HG03469 (cell line): Measurements from ENCODE around the gene MSANTD2.
A peak's percentile ranks its signal among the peaks of the same experiment; 100 is the strongest.

ENCODE experiments used
- ATAC-seq: cut with Tn5 transposase; IDR thresholded peaks from one replicate; pipeline ENCODE4 v1.9.1; 2021; ENCODE audit warnings: mild to moderate bottlenecking, moderate library complexity, moderate number of reproducible peaks; ENCODE audit not compliant: unreplicated experiment

Gene MSANTD2

DNA sequence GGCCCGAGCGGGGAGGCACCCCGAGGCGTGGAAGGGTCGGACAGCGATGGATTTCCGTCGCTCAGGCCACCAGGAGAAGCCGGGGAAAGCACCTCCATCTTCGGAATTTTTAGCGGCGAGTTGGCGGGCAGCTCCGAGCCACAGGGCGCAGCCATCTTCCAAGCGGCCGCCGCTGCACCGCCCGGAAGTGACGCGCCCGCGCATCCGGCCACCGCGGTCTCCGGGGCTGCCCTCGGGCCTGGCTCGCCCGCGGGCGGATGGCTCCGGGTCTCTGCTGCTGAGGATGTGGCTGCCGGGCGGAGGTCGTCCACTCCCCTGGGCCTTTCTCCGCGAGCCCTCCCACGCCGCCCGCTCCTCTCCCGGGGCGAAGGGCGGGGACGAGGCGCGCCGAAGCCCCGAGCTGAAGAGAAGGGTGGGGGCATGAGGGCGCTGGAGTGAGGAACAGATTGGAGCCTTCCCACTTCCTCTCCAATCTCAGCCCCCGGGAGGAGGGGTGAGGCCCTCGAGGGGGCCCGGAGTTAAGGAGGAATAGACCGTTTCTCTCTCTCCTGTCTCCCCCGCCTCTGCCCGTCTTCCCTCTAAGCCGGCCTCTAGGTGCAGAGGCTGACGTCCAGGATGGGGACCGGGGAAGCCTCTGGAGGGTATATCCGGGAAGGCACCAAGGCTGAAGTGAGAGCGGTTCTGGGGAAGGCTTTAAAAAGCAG, at the start of gene MSANTD2:
Gene MSANTD2, minus strand, starts transcription at position 181 of the 704 bp plus-strand sequence. Its CDS starts 26 bp downstream, at position 155.
- ATAC-seq, result peak; percentile 83

DNA sequence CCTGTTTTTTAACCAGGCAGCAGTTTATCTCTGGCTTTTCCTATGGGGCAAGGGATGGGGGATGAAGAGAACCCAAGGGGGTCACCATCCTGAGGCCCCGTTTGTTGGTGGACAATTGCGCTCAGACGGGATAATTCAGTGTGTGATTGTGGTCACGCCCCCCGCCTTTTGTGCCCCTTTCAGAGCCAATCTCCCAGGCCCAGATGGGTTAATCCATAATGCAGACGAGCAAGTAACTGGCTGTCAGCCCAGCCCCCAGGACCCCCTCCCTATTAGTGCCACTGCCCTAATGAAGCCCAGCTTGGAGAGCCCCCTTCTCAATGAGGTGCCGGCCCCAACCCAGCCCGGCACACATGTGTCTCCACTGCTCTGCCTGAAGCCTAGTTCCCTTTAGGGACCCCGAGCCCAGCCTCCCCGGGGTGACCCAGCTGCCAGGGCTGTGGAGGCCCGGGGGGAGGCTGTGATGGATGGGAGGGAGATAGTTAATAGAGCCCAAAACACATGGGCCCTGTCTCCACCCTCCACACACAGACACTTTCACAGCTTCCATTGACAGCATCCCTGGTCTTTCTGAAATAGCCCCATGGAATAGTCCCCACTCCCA, 46.0 kb upstream of the MSANTD2 start:
- no peak for ATAC-seq

DNA sequence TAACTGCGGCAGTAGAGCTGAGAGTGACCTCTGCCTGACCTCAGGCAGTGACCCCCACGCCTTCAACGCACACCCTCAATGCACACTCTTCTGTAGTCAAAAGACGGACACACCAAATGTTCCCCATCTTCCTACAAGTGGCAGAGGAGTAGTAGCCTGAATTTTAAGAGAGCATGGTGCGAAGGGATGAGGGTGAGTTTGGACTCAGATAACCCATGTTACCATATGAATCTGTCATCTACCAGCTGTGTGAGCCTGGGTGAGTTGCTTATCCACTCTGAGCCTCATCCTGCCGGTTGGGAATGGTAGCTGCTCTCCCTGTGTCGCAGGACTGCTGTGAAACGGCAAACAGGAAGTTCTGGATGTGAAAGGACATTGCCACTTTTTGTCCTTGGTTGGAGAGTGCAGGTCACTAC, 44.5 kb upstream of the MSANTD2 start:
- no peak for ATAC-seq

DNA sequence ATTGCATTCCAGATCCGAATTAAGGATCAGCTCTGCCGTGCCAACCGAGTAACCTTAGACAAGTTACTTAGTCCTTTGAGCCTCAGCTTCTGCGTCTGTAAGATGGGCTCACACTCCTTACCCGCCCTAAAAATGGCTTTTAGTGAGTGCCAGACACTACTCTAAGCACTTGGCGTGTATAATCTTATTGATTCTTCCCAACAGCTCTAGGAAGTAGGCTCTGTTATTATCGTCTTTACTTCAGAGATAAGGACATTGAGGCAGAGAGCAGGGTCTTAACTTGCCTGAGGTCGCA, 43.4 kb upstream of the MSANTD2 start:
- no peak for ATAC-seq

DNA sequence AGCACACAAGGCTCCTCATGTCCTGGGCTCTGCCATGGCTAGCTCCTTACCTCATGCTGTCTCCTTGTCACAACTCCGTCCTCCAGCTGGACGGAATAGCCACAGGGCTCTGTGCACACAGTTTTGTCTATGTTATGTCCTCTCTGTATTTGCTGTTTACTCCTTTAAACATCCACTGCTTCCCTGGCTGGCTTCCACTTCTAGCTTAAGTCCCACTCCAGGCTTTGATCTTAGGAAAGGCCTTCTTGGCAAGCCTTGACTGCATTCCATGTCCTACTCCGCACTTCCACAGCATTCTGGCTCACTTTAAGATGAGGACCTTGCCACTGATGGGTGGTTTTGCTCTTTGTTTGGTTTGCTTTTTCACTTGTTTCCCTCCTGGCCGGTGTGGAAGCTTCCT, 42.1 kb upstream of the MSANTD2 start:
- no peak for ATAC-seq

DNA sequence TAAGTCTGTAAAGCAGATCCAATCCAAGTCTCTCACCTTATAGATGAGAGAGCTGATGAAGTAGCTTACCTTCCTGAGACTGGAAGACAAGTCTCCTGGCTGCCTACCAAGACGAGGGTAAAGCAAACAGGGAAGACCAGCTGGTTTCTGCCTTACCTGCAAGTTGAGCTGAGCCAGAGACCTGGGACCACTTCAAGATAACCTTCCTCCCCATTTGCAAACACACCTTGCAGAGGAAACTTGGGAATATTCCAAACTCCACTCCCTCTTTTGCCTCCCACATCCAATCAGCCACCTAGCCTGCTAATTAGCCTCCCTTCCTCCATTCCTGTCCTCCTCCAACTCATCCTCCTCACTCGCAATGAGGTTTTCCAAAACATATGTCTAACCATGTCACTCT, 41.6 kb upstream of the MSANTD2 start:
- ATAC-seq, result no peak

DNA sequence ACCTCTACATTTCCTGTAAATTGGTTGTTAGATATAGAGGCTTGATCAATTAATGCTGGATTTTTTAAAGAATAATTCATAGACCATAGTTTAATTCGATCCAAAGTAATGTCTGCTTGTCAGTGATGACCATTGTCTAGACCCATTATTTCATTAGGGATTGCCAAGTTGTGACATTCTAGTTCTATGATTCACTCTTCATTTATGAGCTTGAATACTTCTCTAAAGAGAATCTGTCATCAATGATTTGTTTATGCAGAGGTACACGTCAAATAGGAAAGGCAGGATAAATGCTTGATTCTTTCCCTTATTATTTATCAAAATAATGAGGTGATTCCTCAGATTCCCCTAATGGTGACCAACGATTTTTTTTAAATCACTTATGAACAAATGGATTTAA, 41.0 kb upstream of the MSANTD2 start:
- no peak for ATAC-seq

DNA sequence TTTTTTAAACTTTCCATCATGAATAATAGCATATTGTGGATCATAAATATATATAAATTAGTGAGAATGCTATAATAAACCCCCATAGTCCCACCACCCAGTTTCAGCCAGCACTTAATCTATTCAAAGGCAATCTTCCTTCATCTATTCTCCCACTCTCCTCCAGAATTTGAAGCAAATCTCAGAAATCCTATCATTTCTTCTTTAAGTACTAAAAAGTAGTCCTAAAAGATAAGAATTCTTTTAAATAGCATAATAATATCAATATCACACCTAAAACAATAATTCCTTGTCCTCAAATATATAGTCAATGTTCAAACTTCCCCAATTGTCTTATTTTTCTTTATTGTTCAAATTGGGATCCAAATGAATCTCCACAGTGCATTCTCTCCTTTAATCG, 40.5 kb upstream of the MSANTD2 start:
- ATAC-seq, result no peak

DNA sequence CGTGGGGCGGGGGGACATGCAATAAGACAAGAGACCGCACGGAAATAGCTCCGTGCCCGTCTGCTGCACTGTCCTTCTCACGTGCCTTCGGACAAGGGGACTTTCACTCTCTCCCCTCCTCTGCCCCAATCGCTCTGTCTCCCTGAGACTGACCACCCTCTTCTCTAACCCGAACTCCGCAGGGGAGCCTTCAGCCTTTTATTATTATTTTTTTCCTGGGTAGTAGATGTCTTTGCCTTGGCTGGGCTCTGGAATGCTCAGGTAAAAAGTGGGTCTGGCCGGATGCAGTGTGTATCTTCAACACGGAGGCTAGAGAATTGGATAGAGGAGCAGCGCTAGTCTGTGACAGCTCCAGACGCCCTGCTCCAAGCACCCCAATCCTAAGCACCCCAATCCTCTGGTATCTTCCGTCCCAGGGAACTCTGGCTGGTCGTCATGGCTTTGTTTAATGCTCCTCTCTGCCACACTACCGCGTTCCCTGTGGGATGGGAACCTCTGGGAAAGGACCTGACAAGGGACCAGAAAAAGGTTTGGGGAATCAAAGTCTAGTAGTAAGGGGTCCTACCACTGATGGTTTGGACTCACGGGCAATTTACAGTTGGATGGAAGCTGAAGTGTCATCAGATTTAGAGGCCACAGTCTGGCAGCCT, 39.9 kb upstream of the MSANTD2 start:
- no peak for ATAC-seq

DNA sequence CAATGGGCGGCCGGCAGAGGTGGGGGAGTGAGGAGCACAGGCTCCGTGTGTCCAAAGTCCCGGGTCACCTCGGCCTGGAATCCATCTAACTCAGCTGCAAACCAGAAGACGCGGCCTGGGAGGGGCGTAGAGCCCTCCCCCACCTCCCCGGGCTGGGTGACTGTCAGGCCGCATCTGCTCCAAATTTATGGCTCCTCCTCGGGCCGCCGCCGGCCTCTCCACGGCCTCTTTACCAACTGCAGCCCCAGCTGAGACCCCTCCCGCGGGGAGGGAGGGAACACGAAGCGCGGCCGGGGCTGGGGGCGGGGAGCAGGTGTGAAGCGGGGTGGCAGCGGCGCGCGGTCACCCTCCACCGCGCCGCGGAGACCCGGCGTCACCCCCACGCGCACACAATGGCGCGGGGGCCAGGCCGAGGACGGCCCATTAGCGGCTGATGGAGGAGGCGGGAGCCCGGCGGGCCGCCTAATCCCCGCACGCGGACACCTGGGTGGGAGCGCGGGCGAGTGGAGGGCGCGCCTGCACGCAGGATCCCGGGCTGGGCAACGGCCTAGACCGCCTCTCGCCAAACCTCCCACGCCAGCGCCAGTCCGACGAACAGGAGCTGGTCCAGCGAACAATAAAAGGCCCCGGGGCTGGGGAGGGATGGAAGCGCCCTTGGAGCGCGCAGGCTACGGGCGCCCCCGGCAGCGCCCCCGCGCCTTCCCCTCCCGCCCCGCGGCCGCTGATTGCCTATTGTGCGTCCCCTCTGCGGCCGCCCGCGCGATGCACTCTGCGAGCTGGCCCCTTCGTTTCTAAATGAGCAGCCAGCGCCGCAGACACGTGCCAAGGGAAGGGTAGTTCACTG, 39.1 kb upstream of the MSANTD2 start:
- no peak for ATAC-seq

DNA sequence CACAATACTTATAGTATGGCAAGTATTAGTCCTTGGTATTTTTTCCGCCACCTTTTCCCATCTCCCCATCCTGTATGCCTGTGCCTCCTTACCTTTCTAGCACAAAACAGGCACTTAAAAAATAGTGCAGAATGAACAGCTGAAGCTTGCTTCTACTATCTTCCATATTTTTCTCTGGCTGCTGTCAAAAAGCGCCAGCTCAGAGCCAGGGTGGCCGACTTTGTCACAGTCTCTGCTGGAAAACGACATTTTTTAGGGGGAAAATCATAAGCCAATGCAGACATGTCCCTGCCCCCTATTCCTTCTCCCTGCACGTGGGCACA, 38.6 kb upstream of the MSANTD2 start:
- ATAC-seq, result no peak

DNA sequence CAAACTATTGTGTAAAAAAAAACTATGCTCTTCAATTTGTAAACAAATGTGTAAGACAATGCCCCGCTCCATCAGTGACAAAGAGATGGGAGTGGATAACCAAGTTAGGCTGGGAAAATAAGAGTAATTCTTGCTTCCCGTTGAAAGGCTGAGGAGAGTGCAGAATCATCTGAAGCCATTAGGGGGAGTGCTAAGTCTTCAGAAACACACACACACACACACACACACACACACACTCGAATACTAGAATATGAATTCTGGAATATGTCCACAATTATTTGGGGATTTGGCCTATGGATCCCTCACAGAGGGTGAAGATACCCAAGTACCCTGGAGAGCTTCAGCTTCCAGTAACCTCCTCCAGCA, 37.3 kb upstream of the MSANTD2 start:
- no peak for ATAC-seq

DNA sequence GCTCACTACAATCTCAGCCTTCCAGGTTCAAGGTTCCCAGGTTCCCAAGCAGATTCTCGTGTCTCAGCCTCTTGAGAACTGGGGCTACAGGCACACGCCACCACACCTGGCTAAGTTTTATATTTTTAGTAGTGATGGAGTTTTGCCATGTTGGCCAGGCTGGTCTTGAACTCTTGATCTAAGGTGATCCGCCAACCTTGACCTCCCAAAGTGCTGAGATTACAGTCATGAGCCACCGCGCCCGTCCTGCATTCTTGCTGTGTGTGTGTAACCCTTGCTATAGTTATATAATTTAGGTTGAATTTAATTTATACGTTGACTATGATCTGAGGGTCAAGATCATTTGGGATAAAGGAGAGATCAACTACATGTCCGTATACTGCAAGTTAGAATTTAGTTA, 35.7 kb upstream of the MSANTD2 start:
- ATAC-seq, result no peak

DNA sequence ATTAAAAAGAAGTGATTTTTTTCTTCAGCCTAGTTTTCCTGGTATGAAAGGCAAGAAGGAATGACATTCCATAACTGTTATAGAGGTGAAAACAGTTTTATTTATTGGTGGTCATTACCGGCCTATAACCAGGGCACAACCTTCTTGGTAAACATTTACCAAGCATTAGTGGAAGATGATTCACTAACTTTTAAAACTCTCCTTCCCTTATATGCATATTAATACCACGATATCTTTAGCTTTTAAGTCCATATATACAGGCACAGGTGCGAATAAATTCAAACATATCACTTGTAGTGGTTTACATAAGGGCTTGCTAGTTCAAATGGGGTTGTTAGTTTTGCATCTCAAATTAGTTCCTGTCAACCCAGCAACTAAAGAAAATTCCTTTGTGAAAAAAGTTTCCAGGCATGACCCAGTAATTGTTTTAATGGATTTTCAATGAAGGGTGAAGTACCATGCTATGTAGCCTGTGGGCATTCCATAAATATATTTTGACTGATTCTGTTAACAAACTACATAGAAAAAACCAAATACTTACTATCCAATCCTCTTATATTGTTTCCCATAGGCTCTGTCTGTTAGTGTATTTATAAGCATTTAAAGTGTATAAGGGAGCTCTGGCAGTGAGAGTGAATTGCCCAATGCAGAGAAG, 34.4 kb upstream of the MSANTD2 start:
- ATAC-seq, result no peak

DNA sequence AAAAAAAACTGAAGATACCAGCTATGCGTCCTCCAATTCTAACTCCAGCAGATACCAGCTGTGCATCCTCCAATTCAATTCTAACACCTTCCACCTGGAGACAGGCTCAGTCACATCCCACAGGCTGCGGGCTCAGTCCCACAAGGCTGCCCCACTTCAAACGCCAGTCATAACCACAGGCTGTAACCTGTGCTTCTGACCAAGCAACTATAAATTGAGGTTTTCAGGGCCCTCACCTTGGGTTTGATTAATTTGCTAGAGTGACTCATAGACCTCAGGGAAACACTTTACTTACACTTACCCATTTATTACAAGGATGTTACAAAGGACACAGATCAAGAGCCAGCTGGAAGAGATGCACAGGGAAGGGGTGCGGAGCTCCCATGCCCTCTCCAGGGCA, 32.4 kb upstream of the MSANTD2 start:
- no peak for ATAC-seq

DNA sequence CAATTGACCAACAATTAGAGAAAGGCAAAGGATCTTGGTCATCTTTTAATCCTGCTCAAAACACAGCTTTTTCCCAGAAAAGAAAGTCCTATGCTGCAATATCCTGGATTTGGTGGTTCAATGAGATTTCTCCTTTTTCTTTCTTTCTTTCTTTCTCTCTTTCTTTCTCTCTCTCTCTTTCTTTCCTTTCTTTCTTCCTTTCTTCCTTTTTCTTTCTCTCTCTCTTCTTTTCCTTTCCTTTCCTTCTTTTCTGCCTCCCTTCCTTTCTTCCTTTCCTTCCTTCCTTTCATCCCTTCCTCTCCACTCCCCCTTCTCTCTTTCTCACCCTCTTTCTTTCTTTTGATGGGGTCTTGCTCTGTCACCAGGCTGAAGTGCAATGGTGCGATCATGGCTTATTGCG, 31.7 kb upstream of the MSANTD2 start:
- ATAC-seq, result no peak

DNA sequence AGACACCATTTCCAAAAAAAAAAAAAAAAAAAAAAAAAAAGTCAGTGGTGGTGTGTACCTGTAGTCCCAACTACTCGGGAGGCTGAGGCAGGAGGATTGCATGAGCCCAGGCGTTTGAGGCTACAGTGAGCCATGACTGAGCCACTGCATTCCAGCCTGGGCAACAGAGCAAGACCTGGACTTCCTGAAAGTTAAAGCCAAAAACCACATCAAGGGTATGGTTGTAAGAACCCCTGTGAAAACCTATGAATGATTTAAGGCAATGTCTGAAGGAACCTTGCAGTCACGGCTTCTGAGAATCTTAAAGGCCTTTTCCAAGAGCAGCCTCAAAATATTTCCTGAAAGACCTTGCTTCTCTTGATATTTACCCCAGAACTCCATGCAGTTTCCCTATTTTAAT, 30.5 kb upstream of the MSANTD2 start:
- ATAC-seq, result no peak

DNA sequence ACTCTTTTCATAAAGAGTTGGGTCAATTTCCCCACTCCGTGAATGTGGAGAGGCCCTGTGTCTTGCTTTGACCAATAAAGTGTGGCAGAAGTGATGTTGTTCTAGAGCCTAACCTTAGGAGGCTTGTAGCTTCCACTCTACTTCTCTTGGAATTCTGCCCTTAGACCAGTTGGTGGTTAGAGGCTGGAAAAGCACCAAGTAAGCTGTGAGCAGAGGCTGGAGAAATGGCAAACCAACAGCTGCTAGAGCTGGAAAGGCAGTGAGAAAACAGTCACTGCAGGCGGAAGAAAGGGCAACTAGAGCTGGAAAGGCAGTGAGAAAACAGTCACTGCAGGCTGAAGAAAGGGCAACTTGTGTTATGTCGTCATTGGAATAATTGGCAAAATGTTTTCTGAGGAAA, 29.8 kb upstream of the MSANTD2 start:
- ATAC-seq, result no peak

DNA sequence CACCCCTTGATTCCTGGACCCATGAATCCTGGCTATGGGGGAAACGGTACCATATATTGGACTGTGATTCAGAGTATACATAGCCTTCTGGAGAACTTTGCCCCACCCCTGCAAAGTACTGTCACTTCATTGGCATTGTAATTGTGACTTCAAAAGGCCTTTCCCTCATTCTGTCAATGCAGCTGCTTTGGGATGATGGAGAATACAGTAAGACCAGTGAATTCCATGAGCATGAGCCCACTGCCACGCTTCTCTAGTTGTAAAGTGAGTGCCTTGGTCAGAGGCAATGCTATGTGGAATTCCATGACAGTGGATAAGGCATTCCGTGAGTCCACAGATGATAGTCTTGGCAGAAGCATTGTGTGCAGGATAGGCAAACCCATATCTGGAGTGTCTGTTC, 25.7 kb upstream of the MSANTD2 start:
- ATAC-seq, result no peak

DNA sequence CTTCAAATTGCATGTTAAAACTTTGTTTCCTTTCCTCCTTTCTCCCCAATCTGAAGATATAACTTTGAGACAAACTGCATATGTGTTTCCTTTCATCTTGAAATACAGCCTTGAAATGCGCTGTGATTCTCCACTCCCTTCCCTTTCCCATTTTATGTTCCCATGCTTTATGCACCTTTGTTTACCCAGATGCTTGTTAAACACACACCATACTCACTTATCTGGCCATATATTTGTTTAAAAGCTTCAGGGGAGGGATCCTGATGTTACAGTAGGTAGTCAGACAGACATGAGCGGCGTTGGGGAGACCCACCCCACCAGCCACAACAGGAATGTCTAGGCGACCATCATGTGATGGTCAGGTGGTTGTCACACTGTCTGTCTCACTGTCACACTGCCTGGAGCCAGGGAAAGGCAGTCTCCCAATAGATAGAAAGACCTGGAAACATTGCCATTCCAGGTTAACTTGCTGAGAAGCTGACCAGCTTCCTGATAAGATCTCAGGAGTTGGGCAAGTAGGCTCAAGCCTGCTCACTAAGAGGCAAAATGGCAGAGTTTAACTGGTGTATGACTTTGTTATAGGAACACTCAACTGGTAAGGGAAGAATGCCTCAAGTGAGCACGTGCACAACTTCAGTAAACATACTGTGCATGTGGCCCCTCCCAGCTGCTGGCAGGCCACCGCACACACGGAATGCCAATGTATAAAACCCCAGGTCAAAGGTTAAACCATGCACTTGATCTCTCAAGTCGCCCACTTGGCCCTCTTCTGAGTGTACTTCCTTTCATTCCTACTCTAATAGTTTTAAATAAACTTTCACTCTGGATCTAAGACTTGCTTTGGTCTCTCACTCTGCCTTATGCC, 23.5 kb upstream of the MSANTD2 start:
- ATAC-seq, result no peak
